ENCODE data around the gene CEP85.

CEP85 gene

DNA sequence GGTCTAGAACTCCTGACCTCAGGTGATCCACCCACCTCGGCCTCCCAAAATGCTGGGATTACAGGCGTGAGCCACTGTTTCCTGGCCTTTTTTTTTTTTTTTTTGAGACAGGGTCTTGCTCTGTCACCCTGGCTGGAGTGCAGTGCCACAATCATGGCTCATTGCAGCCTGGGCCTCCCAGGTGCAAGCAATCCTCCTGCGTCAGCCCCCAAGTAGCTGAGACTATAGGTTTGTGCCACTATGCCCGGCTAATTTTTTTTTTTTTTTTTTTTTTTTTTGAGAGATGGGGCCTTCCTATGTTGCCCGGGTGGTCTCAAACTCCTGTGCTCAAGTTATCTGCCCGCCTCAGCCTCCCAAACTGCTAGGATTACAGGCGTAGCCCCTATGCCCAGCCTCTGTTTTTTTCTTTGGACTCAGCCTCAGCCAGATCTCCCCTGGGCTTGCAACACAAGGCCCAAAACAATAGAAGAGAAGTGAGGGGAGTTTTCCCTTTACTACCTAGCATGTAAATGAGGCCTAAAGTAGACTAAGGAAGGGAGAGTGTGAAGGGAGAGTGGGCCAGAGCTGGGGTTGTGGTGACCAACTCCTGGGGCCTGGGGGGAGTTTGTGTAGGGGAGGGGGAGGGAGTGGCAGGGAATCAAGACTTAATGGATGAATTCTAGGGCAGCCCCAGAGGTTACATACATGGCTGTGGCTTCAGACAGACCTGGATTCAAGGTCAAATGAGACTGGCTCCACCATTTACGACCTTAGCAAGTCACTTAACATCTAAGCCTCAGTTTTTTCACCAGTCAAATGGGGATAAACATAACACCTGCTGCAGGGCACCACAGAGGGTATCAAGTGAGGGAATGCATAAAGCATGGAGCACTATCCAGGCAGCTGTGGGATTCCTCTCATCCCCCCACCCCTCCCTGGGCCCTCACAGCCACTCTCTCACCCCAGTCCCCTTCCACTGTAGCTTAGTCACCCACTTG is 82.2 kb downstream of the CEP85 start:
- POLR2A ChIA-PET = interaction anchor here (0.6 kb wide), 5 partner anchors 23 to 811 kb away, joined by 4 to 8 read pairs (median 4); no protein-coding TSS in a partner anchor
- TF ChIP-seq, protein P1, sequence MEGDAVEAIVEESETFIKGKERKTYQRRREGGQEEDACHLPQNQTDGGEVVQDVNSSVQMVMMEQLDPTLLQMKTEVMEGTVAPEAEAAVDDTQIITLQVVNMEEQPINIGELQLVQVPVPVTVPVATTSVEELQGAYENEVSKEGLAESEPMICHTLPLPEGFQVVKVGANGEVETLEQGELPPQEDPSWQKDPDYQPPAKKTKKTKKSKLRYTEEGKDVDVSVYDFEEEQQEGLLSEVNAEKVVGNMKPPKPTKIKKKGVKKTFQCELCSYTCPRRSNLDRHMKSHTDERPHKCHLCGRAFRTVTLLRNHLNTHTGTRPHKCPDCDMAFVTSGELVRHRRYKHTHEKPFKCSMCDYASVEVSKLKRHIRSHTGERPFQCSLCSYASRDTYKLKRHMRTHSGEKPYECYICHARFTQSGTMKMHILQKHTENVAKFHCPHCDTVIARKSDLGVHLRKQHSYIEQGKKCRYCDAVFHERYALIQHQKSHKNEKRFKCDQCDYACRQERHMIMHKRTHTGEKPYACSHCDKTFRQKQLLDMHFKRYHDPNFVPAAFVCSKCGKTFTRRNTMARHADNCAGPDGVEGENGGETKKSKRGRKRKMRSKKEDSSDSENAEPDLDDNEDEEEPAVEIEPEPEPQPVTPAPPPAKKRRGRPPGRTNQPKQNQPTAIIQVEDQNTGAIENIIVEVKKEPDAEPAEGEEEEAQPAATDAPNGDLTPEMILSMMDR (IDR thresholded peaks at IDR 0.05; ENCODE audit: control extremely low read depth, extremely low read depth, low read depth, missing control alignments) = no peak
- CTCF ChIA-PET = interaction anchor here (1.0 to 21.1 kb wide), 5 partner anchors 11 to 202 kb away, joined by 3 to 690 read pairs (median 7); partner anchors contain the start of gene SH3BGRL3
- DNase-seq (ENCODE audit: extremely low spot score) = no peak

DNA sequence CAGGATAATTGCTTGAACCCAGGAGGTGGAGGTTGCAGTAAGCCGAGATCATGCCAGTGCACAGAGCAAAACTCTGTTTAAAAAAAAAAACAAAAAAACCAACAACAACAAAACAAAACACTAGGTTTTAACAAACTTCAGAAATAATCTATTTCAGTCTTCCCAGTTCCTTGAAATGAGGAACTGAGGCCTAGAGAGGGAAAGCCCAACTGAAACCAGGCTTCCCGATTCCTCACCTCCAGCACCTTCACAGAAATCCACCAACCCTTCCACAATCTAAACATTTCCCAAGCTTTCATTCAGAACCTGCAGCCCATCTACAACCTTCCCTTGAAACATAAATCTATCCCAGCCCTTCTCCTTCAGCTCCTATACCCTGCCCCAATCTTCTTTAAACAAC is 83.1 kb downstream of the CEP85 start:
- DNase-seq (ENCODE audit: extremely low spot score) = no peak
- ChIA-PET CTCF (interaction anchor here (1.0 to 21.1 kb wide), 6 partner anchors 9 to 83 kb away, joined by 4 to 690 read pairs (median 5); partner anchors contain the start of genes CEP85 and SH3BGRL3), POLR2A (interaction anchor here (0.6 to 3.0 kb wide), 5 partner anchors 8 to 521 kb away, joined by 3 to 13 read pairs (median 5); no protein-coding TSS in a partner anchor)
- TF ChIP-seq, protein P1 (IDR thresholded peaks at IDR 0.05; ENCODE audit: control extremely low read depth, extremely low read depth, low read depth, missing control alignments) = no peak

DNA sequence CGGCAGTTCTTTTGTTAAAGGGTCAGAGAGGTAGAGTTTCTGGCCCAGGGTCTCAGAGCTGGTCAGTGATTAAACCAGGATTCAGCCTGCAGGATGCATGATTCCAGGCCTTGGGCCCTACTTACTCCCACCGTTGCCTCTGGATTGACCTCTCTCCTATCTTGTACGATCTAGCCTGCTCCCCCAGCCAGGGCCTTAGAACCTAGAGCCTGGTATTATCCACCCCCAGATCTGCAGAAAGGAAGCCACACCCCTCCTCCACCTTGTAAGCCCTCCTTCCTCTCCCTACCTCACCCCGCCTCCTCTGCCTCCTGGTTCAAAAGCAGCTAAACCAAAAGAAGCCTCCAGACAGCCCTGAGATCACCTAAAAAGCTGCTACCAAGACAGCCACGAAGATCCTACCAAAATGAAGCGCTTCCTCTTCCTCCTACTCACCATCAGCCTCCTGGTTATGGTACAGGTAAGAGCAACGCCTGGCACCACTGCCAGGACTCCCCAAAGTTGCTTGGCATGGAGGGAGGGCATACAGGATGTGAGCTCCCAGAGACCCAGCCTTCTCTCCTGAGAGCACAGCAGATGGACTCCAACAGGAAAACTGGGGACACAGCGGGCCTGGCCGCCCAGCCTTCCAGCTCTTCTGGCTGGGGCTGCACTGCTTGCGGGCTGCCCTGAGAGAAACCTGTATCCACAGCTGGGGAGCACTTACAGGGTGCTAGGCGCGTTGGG is 83.8 kb downstream of the CEP85 start, which contains the start of gene CD52:
CD52 (plus strand) TSS at position 347 of the 726 bp plus-strand sequence; CDS start at position 407, 60 bp downstream.
- peak; percentile 82 for DNase-seq (ENCODE audit: extremely low spot score)
- ChIA-PET POLR2A (interaction anchor here (0.6 to 3.0 kb wide), 10 partner anchors 8 to 521 kb away, joined by 3 to 13 read pairs (median 3); partner anchors contain the start of genes CEP85 and SH3BGRL3), CTCF (interaction anchor here (1.0 to 21.1 kb wide), 12 partner anchors 7 to 148 kb away, joined by 3 to 690 read pairs (median 4); partner anchors contain the start of genes CEP85, SH3BGRL3 and ZNF593)
- TF ChIP-seq, protein P1 (IDR thresholded peaks at IDR 0.05; ENCODE audit: control extremely low read depth, extremely low read depth, low read depth, missing control alignments) = no peak

DNA sequence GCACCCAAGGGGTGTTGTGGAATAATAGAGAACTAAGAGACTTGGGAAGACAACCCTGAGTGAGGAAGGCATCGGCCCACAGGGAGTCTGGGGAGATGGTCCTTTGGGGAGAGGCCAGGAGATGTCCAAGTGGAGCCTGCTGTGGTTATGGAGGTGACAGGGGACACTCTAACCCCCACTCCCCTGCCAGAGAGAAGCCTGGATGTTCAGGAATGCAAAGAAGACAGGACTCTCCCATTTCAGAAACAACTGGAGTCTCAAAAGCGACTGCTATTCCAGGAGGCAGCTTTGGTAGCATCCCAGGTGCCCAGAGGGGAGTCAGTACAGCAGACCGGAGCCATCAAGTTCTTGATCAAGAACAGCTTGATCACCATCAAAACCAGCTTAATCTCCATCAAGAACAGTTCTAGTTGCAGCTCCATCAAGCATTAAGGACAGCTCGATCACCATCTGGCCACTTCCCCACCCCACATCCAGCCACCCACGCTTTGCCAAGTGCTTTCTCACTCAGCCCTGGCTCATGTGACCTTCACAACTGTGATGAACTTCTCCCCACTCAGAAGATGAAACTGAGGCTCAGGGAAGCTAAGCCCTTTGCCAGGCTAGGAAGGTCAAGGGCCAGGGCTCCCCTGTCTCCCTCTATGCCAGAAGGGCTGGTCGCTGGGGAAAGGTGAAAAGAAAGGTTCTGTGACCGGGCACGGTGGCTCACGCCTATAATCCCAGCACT is 84.5 kb downstream of the CEP85 start:
- peak; percentile 56 for DNase-seq (ENCODE audit: extremely low spot score)
- CTCF ChIA-PET = interaction anchor here (0.7 to 21.1 kb wide), 12 partner anchors 8 to 149 kb away, joined by 3 to 690 read pairs (median 4); partner anchors contain the start of genes CEP85, SH3BGRL3 and ZNF593

DNA sequence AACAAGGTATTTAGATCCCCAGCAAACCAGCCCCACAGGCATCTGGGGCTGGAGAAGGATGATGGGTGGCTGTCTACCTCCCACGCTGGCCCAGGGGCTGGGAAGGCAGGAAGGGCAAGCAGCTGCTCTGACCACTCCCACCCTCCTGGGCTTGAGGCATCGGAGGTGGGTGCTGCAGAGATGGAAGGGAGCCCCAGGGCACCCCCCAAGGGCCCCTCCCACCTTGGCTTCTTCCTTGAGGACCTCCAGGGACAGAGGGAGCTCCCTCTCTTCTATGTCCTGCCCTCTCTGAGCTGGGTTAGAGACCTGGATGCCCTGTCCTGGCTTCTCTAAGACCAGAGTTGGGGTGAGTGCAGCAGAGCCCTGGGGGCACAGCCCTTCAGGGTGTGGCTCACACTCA is 86.9 kb downstream of the CEP85 start:
- no peak for DNase-seq (ENCODE audit: extremely low spot score)
- ChIA-PET CTCF (interaction anchor here (1.1 to 21.1 kb wide), 20 partner anchors 10 to 286 kb away, joined by 3 to 690 read pairs (median 11); partner anchors contain the start of genes C1orf232, CEP85, SH3BGRL3 and UBXN11), POLR2A (interaction anchor here (0.6 to 1.6 kb wide), 4 partner anchors 9 to 495 kb away, joined by 3 to 4 read pairs (median 3); no protein-coding TSS in a partner anchor)
- TF ChIP-seq, protein P1 (IDR thresholded peaks at IDR 0.05; ENCODE audit: control extremely low read depth, extremely low read depth, low read depth, missing control alignments) = no peak

More for the DNA sequence above, 84.5 kb downstream of the CEP85 start:
- TF ChIP-seq, protein P1 (IDR thresholded peaks at IDR 0.05; ENCODE audit: control extremely low read depth, extremely low read depth, low read depth, missing control alignments) = no peak
- POLR2A ChIA-PET = interaction anchor here (0.6 to 3.0 kb wide), 10 partner anchors 12 to 84 kb away, joined by 3 to 13 read pairs (median 4); partner anchors contain the start of genes CEP85, SH3BGRL3 and UBXN11
